Measurements from ENCODE around the gene FAM110C. TPM values are rescaled to one million over a fixed set of nuclear protein-coding genes. Genes with fewer than 3 reads are reported as not detected.

Gene FAM110C, protein sequence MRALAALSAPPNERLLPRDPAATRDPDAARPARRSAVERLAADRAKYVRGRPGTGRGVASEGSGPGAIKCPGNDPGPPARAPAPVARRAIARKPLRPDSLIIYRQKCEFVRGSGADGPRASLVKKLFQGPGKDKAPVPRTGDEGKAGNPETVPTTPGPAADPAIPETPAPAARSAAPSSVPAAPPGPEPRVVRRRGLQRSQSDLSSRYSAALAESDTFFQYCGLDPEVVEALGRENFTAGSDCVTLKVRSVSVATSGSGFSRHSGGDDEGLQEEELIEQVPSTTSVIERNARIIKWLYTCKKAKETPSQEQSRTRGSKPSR
- total RNA-seq (2021; fragmentation: NEBNext Ultra II Directional; extraction: Animal tissue kit (Norgen Biotek cat#: 25700)): not detected
- long read RNA-seq: 0 reads

DNA sequence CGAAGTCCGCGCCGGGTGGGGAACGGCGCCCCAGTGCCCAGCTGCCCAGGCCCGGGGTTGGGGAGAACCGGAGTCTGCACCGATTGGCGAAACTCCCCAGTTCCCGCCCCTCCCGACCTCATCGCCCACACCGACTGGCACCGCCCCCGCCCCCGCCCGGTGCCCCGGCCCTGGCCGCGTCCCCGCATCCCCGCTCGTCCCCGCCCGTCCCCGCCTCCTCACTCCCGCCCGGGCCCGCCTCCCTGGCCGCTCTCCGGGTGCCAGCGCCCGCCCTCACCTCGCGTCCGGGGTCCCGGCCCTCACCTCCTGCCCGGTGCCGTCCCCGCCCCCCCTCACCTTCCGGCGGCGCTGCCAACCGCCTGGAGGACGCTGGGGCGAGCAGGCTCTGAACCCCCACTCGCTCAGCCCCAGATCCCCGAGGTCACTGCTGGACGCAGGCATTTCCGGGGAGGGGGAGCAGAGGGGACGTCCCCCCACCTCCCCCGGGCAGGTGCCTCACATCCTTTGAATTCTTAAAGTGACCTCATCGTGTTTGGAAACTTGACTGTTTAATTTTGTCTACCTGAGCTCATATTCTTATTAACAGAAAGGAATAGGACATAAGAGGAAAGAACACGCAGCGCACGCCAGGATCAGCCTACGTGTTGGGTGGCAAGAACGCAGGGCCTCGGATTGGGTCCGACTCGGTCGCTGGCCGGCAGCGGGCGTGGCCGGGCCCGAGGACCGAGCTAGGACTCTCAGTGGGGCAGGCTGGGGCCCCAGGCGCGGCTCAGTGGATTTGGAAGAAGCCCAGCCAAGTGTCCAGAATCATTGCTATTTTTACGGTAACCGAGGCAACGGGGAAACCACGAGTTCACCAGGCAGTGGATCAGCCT lies at the start of gene FAM110C:
TSS of gene FAM110C (minus strand) at position 35 of the 875 bp plus-strand sequence. CDS start 120 bp downstream, outside the sequence.
- Mint-ChIP-seq H3K36me3 (ENCODE audit: low read depth) (no peaks in the 10 kb centered on the region), H3K4me3 (no peak within 1 kb of the TSS), H3K27ac (no peak within 1 kb of the TSS), H3K4me1 (ENCODE audit: low read depth) (no peaks in the 10 kb centered on the region), H3K9me3 (peaks cover 12% of the 10 kb centered on the region), H3K27me3 (ENCODE audit: insufficient read depth) (no peaks in the 10 kb centered on the region; the same call in 1 of the 2 replicates)
- TF ChIP-seq, protein P1, sequence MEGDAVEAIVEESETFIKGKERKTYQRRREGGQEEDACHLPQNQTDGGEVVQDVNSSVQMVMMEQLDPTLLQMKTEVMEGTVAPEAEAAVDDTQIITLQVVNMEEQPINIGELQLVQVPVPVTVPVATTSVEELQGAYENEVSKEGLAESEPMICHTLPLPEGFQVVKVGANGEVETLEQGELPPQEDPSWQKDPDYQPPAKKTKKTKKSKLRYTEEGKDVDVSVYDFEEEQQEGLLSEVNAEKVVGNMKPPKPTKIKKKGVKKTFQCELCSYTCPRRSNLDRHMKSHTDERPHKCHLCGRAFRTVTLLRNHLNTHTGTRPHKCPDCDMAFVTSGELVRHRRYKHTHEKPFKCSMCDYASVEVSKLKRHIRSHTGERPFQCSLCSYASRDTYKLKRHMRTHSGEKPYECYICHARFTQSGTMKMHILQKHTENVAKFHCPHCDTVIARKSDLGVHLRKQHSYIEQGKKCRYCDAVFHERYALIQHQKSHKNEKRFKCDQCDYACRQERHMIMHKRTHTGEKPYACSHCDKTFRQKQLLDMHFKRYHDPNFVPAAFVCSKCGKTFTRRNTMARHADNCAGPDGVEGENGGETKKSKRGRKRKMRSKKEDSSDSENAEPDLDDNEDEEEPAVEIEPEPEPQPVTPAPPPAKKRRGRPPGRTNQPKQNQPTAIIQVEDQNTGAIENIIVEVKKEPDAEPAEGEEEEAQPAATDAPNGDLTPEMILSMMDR (IDR thresholded peaks at IDR 0.05): no peak
- no peak for DNase-seq

DNA sequence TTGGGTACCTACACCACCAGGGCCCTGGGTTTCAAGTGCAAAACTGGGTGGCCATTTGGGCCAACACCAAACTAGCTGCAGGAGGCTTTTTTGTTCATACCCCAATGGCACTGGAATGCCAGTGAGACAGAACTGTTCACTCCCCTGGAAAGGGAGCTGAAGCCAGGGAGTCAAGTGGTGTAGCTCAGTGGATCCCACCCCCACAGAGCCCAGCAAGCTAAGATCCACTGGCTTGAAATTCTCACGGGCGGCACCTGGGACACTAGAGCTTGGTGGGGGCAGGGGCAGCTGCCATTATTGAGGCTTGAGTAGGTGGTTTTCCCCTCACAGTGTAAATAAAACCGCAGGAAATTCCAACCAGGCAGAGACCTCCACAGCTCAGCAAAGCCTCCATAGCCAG lies 46.0 kb upstream of the FAM110C start:
- H3K4me1 Mint-ChIP-seq (ENCODE audit: low read depth): no peaks in the 10 kb centered on the region
- H3K27ac Mint-ChIP-seq: no peak overlapping the region
- H3K9me3 Mint-ChIP-seq: peaks cover 51% of the 10 kb centered on the region
- 0 out of 2 replicates have a peak, but pooled peaks cover 6% of the 10 kb centered on the region for H3K36me3 Mint-ChIP-seq (ENCODE audit: low read depth)
- TF ChIP-seq, protein P1 (IDR thresholded peaks at IDR 0.05): no peak
- no peaks in the 10 kb centered on the region for H3K27me3 Mint-ChIP-seq (ENCODE audit: insufficient read depth)
- H3K4me3 Mint-ChIP-seq: no peak overlapping the region
- no peak for DNase-seq

DNA sequence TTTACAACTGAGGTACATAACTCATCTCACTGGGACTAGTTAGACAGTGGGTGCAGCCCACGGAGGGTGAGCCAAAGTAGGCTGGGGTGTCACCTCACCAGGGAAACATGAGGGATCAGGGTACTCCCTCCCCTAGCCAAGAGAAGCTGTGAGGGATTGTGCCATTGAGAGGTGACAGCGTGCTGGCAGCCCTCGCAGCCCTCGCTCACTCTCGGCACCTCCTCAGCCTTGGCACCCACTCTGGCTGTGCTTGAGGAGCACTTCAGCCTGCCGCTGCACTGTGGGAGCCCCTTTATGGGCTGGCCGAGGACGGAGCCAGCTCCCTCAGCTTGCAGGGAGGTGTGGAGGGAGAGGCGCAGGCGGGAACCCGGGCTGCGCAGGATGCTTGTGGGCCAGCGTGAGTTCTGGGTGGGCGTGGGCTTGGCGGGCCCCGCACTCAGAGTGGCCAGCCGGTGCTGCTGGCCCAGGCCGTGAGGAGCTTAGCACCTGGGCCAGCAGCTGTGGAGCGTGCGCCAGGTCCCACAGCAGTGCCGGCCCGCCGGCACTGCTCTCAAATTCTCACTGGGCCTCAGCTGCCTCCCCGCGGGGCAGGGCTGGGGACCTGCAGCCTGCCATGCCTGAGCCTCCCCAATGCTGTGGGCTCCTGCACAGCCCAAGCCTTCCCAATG lies 44.5 kb upstream of the FAM110C start:
- Mint-ChIP-seq H3K4me3 (no peak overlapping the region), H3K27ac (no peak overlapping the region), H3K27me3 (ENCODE audit: insufficient read depth) (no peaks in the 10 kb centered on the region), H3K9me3 (peaks cover 39% of the 10 kb centered on the region), H3K4me1 (ENCODE audit: low read depth) (no peaks in the 10 kb centered on the region), H3K36me3 (ENCODE audit: low read depth) (0 out of 2 replicates have a peak, but pooled peaks cover 6% of the 10 kb centered on the region)
- DNase-seq: no peak
- TF ChIP-seq, protein P1 (IDR thresholded peaks at IDR 0.05): no peak

DNA sequence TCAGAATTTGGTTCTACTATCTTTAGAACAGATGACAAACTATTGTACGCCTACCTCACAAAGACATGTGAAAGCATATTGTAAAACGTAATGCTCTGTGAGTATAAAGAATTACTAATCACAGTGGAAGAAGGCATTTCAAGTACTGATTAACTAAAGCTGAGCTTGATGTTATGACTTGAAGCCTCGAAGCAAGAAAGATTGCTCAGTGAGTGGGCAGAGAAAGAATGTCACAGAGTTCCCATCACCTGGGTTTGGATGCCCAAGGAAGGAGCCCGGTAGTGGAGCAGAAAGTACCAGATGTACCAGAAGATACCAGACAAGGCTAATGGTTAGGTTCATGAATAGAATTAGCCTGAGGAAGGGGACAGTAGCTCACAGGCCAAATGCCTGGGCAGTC lies 39.5 kb upstream of the FAM110C start:
- TF ChIP-seq, protein P1 (IDR thresholded peaks at IDR 0.05): no peak
- H3K27ac Mint-ChIP-seq: no peak overlapping the region
- H3K9me3 Mint-ChIP-seq: peaks cover 49% of the 10 kb centered on the region
- H3K4me1 Mint-ChIP-seq (ENCODE audit: low read depth): no peaks in the 10 kb centered on the region
- H3K27me3 Mint-ChIP-seq (ENCODE audit: insufficient read depth): no peaks in the 10 kb centered on the region
- no peak overlapping the region for H3K4me3 Mint-ChIP-seq
- H3K36me3 Mint-ChIP-seq (ENCODE audit: low read depth): peaks cover 6% of the 10 kb centered on the region; the same call in 1 of the 2 replicates
- DNase-seq: no peak

DNA sequence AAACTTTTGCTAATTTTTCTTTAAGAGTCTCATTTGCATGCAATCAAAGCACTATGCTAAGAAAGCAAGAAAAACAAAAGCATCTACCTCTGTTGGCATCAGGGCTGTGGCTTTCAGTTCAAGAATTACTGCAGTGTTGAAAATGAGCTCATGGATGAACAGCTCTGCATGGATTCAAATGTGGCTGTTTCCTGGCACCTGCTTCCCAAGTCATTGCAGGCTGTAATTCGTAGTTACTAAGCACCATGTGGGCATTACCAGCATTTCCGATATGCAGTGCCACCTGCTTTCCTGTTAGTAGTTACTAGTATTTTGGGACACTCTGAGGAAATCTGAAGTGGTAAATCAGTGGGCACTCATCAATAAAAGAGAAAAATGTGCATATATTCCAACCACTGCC lies 37.8 kb upstream of the FAM110C start:
- H3K27me3 Mint-ChIP-seq (ENCODE audit: insufficient read depth): no peaks in the 10 kb centered on the region
- no peak overlapping the region for H3K4me3 Mint-ChIP-seq
- TF ChIP-seq, protein P1 (IDR thresholded peaks at IDR 0.05): no peak
- H3K36me3 Mint-ChIP-seq (ENCODE audit: low read depth): no peaks in the 10 kb centered on the region; the same call in 1 of the 2 replicates
- no peak overlapping the region for H3K27ac Mint-ChIP-seq
- H3K4me1 Mint-ChIP-seq (ENCODE audit: low read depth): no peaks in the 10 kb centered on the region
- DNase-seq: no peak
- H3K9me3 Mint-ChIP-seq: peaks cover 40% of the 10 kb centered on the region

All from HFFc6 (cell line).